ENCODE results near the gene TMEM175. TPM values are rescaled to one million over a fixed set of nuclear protein-coding genes. Genes with fewer than 3 reads are reported as not detected.

TMEM175 gene
- total and polyA plus RNA-seq, 4 donors, result 23.7 to 43.7 (median 27.4) TPM

GRCh38 chr4:957581-958313, 25.5 kb downstream of the TMEM175 start:
- no peak for TF ChIP-seq CTCF (IDR thresholded peaks at IDR 0.05; ENCODE audit: control extremely low read depth, extremely low read depth)
- Histone ChIP-seq H3K9me3 (ENCODE audit: control insufficient read depth in 4 of 4, insufficient read depth in 3 of 4, low read length in 3 of 4) (no peaks in the 10 kb centered on the region), H3K4me3 (no peak overlapping the region), H3K27ac (ENCODE audit: low read depth in 1 of 2, low read length in 1 of 2) (no peak overlapping the region), H3K4me1 (ENCODE audit: control insufficient read depth in 5 of 5, insufficient read depth in 5 of 5, low read length in 5 of 5) (no peaks in the 10 kb centered on the region), H3K9ac (ENCODE audit: insufficient read depth in 1 of 2, low read length in 2 of 2) (no peak overlapping the region), H3K27me3 (ENCODE audit: control insufficient read depth in 3 of 3, insufficient read depth in 3 of 3, low read length in 2 of 3) (no peaks in the 10 kb centered on the region), H3K36me3 (ENCODE audit: control insufficient read depth in 4 of 4, insufficient read depth in 4 of 4, low read length in 4 of 4) (peaks cover 0 to 60% (median 4%) of the 10 kb centered on the region in 4 donors)
- WGBS, 2 donors, result 94 to 96% methylated on average over 45 of the region's 45 CpGs
- ATAC-seq (ENCODE audit: insufficient read depth, low FRiP score), result no peak
- DNase-seq, result peak in 1 of 3 donors; percentile 5

- H3K9me3 ChIP-seq (ENCODE audit: control insufficient read depth in 4 of 4, insufficient read depth in 3 of 4, low read length in 3 of 4), result no peaks in the 10 kb centered on the region
- WGBS, 2 donors, result 93 to 94% methylated on average over 17 of the region's 17 CpGs
- H3K4me1 ChIP-seq (ENCODE audit: control insufficient read depth in 5 of 5, insufficient read depth in 5 of 5, low read length in 5 of 5), result no peaks in the 10 kb centered on the region
- no peaks in the 10 kb centered on the region for H3K27me3 ChIP-seq (ENCODE audit: control insufficient read depth in 3 of 3, insufficient read depth in 3 of 3, low read length in 2 of 3)
- DNase-seq, result peak in 1 of 3 donors; percentile 9
- ATAC-seq (ENCODE audit: insufficient read depth, low FRiP score), result no peak
- no peak overlapping the region for H3K27ac ChIP-seq (ENCODE audit: low read depth in 1 of 2, low read length in 1 of 2)
- TF ChIP-seq CTCF (IDR thresholded peaks at IDR 0.05; ENCODE audit: control extremely low read depth, extremely low read depth), result no peak
- H3K9ac ChIP-seq (ENCODE audit: insufficient read depth in 1 of 2, low read length in 2 of 2), result no peak overlapping the region
- peaks cover 0 to 59% (median 4%) of the 10 kb centered on the region in 4 donors for H3K36me3 ChIP-seq (ENCODE audit: control insufficient read depth in 4 of 4, insufficient read depth in 4 of 4, low read length in 4 of 4)
- H3K4me3 ChIP-seq, result no peak overlapping the region
Measured at GRCh38 chr4:958314-958665, 26.0 kb downstream of the TMEM175 start.

GRCh38 chr4:958696-959337, 26.6 kb downstream of the TMEM175 start:
- WGBS, 2 donors, result 86 to 88% methylated on average over 17 of the region's 17 CpGs
- peak in 1 of 3 donors; percentile 6 for DNase-seq
- peaks cover 0 to 56% (median 4%) of the 10 kb centered on the region in 4 donors for H3K36me3 ChIP-seq (ENCODE audit: control insufficient read depth in 4 of 4, insufficient read depth in 4 of 4, low read length in 4 of 4)

More at GRCh38 chr4:958696-959337, 26.6 kb downstream of the TMEM175 start:
- H3K4me1 ChIP-seq (ENCODE audit: control insufficient read depth in 5 of 5, insufficient read depth in 5 of 5, low read length in 5 of 5), result no peaks in the 10 kb centered on the region
- no peak overlapping the region for H3K9ac ChIP-seq (ENCODE audit: insufficient read depth in 1 of 2, low read length in 2 of 2)
- TF ChIP-seq CTCF (IDR thresholded peaks at IDR 0.05; ENCODE audit: control extremely low read depth, extremely low read depth), result no peak
- ATAC-seq (ENCODE audit: insufficient read depth, low FRiP score), result no peak
- no peak overlapping the region for H3K4me3 ChIP-seq
- H3K27me3 ChIP-seq (ENCODE audit: control insufficient read depth in 3 of 3, insufficient read depth in 3 of 3, low read length in 2 of 3), result no peaks in the 10 kb centered on the region
- H3K27ac ChIP-seq (ENCODE audit: low read depth in 1 of 2, low read length in 1 of 2), result no peak overlapping the region
- no peaks in the 10 kb centered on the region for H3K9me3 ChIP-seq (ENCODE audit: control insufficient read depth in 4 of 4, insufficient read depth in 3 of 4, low read length in 3 of 4)
